ENCODE results near the gene CALHM6. TPM values are rescaled to one million over a fixed set of nuclear protein-coding genes. Genes with fewer than 3 reads are reported as not detected.

The CALHM6 gene
- total RNA-seq, 1 donor from 2014 or later: 1.3 TPM

DNA sequence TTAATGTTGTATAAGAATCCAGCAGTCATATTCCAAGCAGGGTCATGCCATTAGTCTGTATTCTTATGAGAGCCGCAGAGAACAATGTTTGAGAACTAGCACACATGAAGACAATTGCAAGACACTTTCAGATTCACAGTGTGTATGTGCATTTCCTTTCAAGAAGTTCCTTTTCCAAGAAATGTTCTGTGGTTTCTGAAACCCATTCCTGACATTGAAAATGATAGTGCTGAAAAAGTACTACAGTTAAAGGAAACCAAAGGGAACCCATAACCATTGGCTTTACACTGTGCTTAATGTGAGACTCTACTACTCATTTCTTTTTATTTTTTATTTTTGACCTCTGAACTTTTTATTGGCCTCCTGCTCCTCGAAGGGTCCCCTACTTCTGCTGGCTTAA is 4.2 kb upstream of the CALHM6 start:
- H3K9me3 Mint-ChIP-seq: peaks cover 2% of the 10 kb centered on the region
- H3K27ac Mint-ChIP-seq (ENCODE audit: unreplicated experiment): no peak overlapping the region
- H3K27me3 Mint-ChIP-seq (ENCODE audit: low read depth): peaks cover 28% of the 10 kb centered on the region
- no peak for TF ChIP-seq CTCF (conservative IDR thresholded peaks at IDR 0.05)
- H3K36me3 Mint-ChIP-seq (ENCODE audit: low read depth): no peaks in the 10 kb centered on the region
- no peak overlapping the region for H3K4me3 Mint-ChIP-seq
- no peak for DNase-seq (ENCODE audit: low read depth, low spot score)
- peaks cover 3% of the 10 kb centered on the region for H3K4me1 Mint-ChIP-seq

- no peaks in the 10 kb centered on the region for H3K36me3 Mint-ChIP-seq (ENCODE audit: low read depth)
- H3K9me3 Mint-ChIP-seq: peaks cover 2% of the 10 kb centered on the region
- peaks cover 39% of the 10 kb centered on the region for H3K27me3 Mint-ChIP-seq (ENCODE audit: low read depth)
- no peak overlapping the region for H3K27ac Mint-ChIP-seq (ENCODE audit: unreplicated experiment)
- H3K4me3 Mint-ChIP-seq: no peak overlapping the region
- H3K4me1 Mint-ChIP-seq: peaks cover 8% of the 10 kb centered on the region
- no peak for DNase-seq (ENCODE audit: low read depth, low spot score)
- no peak for TF ChIP-seq CTCF (conservative IDR thresholded peaks at IDR 0.05)
Measured at GRCh38 chr6:116458264-116458663, 2.9 kb upstream of the CALHM6 start.

DNA sequence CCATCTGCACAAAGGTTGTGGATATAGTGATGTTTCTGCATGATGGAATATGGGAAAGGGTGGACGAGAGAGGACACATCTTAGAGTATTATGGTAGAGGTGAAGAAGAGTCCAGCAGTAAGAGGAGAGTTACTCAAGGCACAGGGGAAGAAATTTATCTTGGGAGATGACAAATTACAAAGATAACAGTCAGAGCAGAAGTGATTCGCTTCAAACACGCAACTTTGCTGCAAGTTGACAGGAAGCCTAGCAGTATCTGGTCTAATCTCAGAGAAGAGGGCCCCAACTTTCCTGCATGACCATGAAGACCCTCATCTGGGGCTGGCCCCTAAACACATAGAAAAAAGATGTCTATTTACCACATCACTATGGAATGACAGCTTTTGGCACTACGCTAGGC is 1.2 kb upstream of the CALHM6 start:
- H3K4me3 Mint-ChIP-seq: no peak overlapping the region
- H3K4me1 Mint-ChIP-seq: peaks cover 8% of the 10 kb centered on the region
- TF ChIP-seq CTCF (conservative IDR thresholded peaks at IDR 0.05): no peak
- H3K27ac Mint-ChIP-seq (ENCODE audit: unreplicated experiment): no peak overlapping the region
- DNase-seq (ENCODE audit: low read depth, low spot score): no peak
- peaks cover 2% of the 10 kb centered on the region for H3K9me3 Mint-ChIP-seq
- H3K27me3 Mint-ChIP-seq (ENCODE audit: low read depth): peaks cover 51% of the 10 kb centered on the region
- no peaks in the 10 kb centered on the region for H3K36me3 Mint-ChIP-seq (ENCODE audit: low read depth)

DNA sequence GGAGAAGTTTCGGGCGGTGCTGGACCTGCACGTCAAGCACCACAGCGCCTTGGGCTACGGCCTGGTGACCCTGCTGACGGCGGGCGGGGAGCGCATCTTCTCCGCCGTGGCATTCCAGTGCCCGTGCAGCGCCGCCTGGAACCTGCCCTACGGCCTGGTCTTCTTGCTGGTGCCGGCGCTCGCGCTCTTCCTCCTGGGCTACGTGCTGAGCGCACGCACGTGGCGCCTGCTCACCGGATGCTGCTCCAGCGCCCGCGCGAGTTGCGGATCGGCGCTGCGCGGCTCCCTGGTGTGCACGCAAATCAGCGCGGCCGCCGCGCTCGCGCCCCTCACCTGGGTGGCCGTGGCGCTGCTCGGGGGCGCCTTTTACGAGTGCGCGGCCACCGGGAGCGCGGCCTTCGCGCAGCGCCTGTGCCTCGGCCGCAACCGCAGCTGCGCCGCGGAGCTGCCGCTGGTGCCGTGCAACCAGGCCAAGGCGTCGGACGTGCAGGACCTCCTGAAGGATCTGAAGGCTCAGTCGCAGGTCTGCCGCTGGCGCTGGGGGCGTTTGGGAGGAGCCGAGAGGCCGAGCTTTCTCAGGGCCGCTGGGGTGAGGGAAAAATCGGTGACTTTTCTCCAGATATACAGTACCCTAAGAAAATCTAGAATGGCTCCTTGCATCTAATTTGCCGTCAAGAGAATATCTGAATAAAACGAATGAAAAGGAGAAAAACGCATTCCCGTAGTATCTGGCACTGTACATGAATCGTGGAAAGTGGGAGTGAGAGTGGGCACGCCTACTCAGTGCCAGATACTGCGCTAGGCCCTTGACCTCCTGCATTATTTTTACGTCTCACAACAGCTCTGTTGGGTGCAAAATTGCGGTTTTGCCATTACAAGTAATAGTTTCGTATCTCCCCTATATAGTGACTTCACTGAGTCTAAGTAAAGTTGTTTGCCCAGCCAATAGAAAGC is 1.0 kb downstream of the CALHM6 start:
- no peak for TF ChIP-seq CTCF (conservative IDR thresholded peaks at IDR 0.05)
- H3K4me3 Mint-ChIP-seq: peak overlapping the region; percentile 50
- peaks cover 62% of the 10 kb centered on the region for H3K27me3 Mint-ChIP-seq (ENCODE audit: low read depth)
- no peak overlapping the region for H3K27ac Mint-ChIP-seq (ENCODE audit: unreplicated experiment)
- peaks cover 2% of the 10 kb centered on the region for H3K9me3 Mint-ChIP-seq
- H3K4me1 Mint-ChIP-seq: peaks cover 8% of the 10 kb centered on the region
- DNase-seq (ENCODE audit: low read depth, low spot score): peak; percentile 42
- H3K36me3 Mint-ChIP-seq (ENCODE audit: low read depth): no peaks in the 10 kb centered on the region

DNA sequence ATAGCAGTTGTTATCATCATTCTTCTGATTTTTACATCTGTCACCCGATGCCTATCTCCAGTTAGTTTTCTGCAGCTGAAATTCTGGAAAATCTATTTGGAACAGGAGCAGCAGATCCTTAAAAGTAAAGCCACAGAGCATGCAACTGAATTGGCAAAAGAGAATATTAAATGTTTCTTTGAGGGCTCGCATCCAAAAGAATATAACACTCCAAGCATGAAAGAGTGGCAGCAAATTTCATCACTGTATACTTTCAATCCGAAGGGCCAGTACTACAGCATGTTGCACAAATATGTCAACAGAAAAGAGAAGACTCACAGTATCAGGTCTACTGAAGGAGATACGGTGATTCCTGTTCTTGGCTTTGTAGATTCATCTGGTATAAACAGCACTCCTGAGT is 2.1 kb downstream of the CALHM6 start:
- H3K4me1 Mint-ChIP-seq: peaks cover 8% of the 10 kb centered on the region
- DNase-seq (ENCODE audit: low read depth, low spot score): no peak
- H3K27me3 Mint-ChIP-seq (ENCODE audit: low read depth): peaks cover 62% of the 10 kb centered on the region
- TF ChIP-seq CTCF (conservative IDR thresholded peaks at IDR 0.05): no peak
- no peaks in the 10 kb centered on the region for H3K36me3 Mint-ChIP-seq (ENCODE audit: low read depth)
- peaks cover 2% of the 10 kb centered on the region for H3K9me3 Mint-ChIP-seq
- H3K27ac Mint-ChIP-seq (ENCODE audit: unreplicated experiment): no peak overlapping the region
- H3K4me3 Mint-ChIP-seq: no peak overlapping the region

Data from neural crest cell (in vitro differentiated cells).